Psoas muscle (tissue), 8 donors: ENCODE data around the gene LTBP1. TPM values are rescaled to one million over a fixed set of nuclear protein-coding genes. Genes with fewer than 3 reads are reported as not detected.

Experiments
- ATAC-seq, 4 donors: fragments of 200-7000 bp; cut with Tn5 transposase; one replicate each; pipeline ENCODE4 v1.9.1; 2020; ENCODE audit warnings: moderate library complexity in 3 of 4, mild to moderate bottlenecking in 2 of 4
- DNase-seq, 2 donors: peaks; one replicate each; pipeline ENCODE4 v3.0.0-alpha.2; 2020
- H3K27ac ChIP-seq: fragments of 200-600 bp; one replicate; pipeline ENCODE4 v1.8.0; 2022
- H3K27me3 ChIP-seq, 3 donors: fragments of 200-600 bp in 1 of 3; one replicate each; pipeline versions ENCODE4 v1.6.1 to v1.8.0; 2013 to 2022; ENCODE audit warnings: low read length in 2 of 3, mild to moderate bottlenecking in 2 of 3, moderate library complexity in 1 of 3; ENCODE audit not compliant: insufficient read depth in 3 of 3
- H3K36me3 ChIP-seq, 2 donors: fragments of 200-600 bp in 1 of 2; one replicate each; pipeline versions ENCODE4 v1.6.1 to v1.8.0; 2013 to 2022; ENCODE audit warnings: low read depth in 1 of 2, mild to moderate bottlenecking in 1 of 2, moderate library complexity in 1 of 2; ENCODE audit not compliant: insufficient read depth in 1 of 2
- H3K4me1 ChIP-seq: fragments of 200-600 bp; one replicate; pipeline ENCODE4 v1.8.0; 2022
- H3K4me3 ChIP-seq: fragments of 200-600 bp; one replicate; pipeline ENCODE4 v1.8.0; 2022; ENCODE audit warnings: mild to moderate bottlenecking
- H3K9me3 ChIP-seq: fragments of 200-600 bp; one replicate; pipeline ENCODE4 v1.8.0; 2022
- CTCF ChIP-seq: fragments of 200-600 bp; IDR thresholded peaks from one replicate; pipeline ENCODE4 v1.8.0; 2022; ENCODE audit warnings: antibody characterized with exemption
- WGBS, 3 donors: extraction: QIAGEN DNeasy Blood & Tissue Kit; methylation state at CpG; one replicate each; pipeline versions ENCODE4 v1.1.6 to v1.1.7; 2013; 5-methylcytosine and 5-hydroxymethylcytosine counted together
- intact Hi-C, 2 donors: fragments of 100-400 bp; cut with DNase I; formaldehyde crosslinking; loops; one replicate each; pipeline versions ENCODE4 v1.11.0 to v1.14.2; 2022
- polyA plus RNA-seq, 3 donors: library from polyadenylated mRNA; stranded (reverse); fragments of 200-250 nt; gene quantifications; one replicate each; pipeline ENCODE4 v1.2.3, GENCODE V29; 2013
- total RNA-seq, 4 donors: library from RNA; stranded (reverse); fragmentation: NEBNext Ultra II Directional in 2 of 4; extraction: Animal tissue kit (Norgen Biotek cat#: 25700) in 2 of 4; gene quantifications; one replicate each; pipeline versions ENCODE4 v1.2.1 to v1.2.4, GENCODE V29; 2021 to 2023
- donor health status: healthy with polysubstance abuse.
- donor health status: DM: no; HTN: no; CAD: no; lungs with moderate emphysema.
- donor health status: Bipolar disorder and iron deficiency.
- donor health status: healthy.
- donor health status: DM: yes; HTN: yes; CAD: no.
- donor health status: DM: no; HTN: no; CAD: no.
- donor health status: DM: no; HTN: no; CAD: no.
- donor health status: DM: yes; HTN: yes; CAD: no.

LTBP1 gene
- total and polyA plus RNA-seq, 7 donors, result 5.9 to 26.8 (median 9.5) TPM

GRCh38 chr2:32930436-32930835 is 16.3 kb upstream of the LTBP1 start:
- intact Hi-C loops, result no loop called here
- WGBS, 3 donors, result 81 to 88% (median 83%) methylated on average over 5 of the region's 5 CpGs
- H3K4me1 ChIP-seq, result no peaks in the 10 kb centered on the region
- DNase-seq (no peak), ATAC-seq (no peak)
- TF ChIP-seq CTCF, result no peak
- H3K9me3 ChIP-seq, result no peaks in the 10 kb centered on the region
- no peaks in the 10 kb centered on the region for H3K36me3 ChIP-seq
- H3K27me3 ChIP-seq, result no peaks in the 10 kb centered on the region
- H3K4me3 ChIP-seq, result no peak overlapping the region
- no peak overlapping the region for H3K27ac ChIP-seq

GRCh38 chr2:32931519-32931918 is 15.2 kb upstream of the LTBP1 start:
- 71 to 76% (median 75%) methylated on average over 2 of the region's 2 CpGs for WGBS, 3 donors
- no peaks in the 10 kb centered on the region for H3K9me3 ChIP-seq
- ATAC-seq (no peak), DNase-seq (no peak)
- intact Hi-C loops, result no loop called here
- H3K4me1 ChIP-seq, result no peaks in the 10 kb centered on the region
- H3K36me3 ChIP-seq, result no peaks in the 10 kb centered on the region
- no peaks in the 10 kb centered on the region for H3K27me3 ChIP-seq
- TF ChIP-seq CTCF, result no peak
- no peak overlapping the region for H3K4me3 ChIP-seq
- H3K27ac ChIP-seq, result no peak overlapping the region

GRCh38 chr2:32931945-32932709 is 14.6 kb upstream of the LTBP1 start:
- ATAC-seq (no peak), DNase-seq (no peak)
- no peak for TF ChIP-seq CTCF
- intact Hi-C loops, result no loop called here
- Histone ChIP-seq H3K4me3 (no peak overlapping the region), H3K27ac (no peak overlapping the region), H3K9me3 (no peaks in the 10 kb centered on the region), H3K36me3 (no peaks in the 10 kb centered on the region), H3K4me1 (no peaks in the 10 kb centered on the region), H3K27me3 (no peaks in the 10 kb centered on the region)
- 50 to 66% (median 59%) methylated on average over 12 of the region's 12 CpGs for WGBS, 3 donors

GRCh38 chr2:32932825-32933755 is 13.7 kb upstream of the LTBP1 start:
- Histone ChIP-seq H3K36me3 (no peaks in the 10 kb centered on the region), H3K27ac (no peak overlapping the region), H3K4me3 (no peak overlapping the region), H3K4me1 (no peaks in the 10 kb centered on the region), H3K27me3 (no peaks in the 10 kb centered on the region), H3K9me3 (no peaks in the 10 kb centered on the region)
- intact Hi-C loops, result no loop called here
- ATAC-seq, result no peak
- TF ChIP-seq CTCF, result no peak
- no peak for DNase-seq
- 82 to 86% (median 86%) methylated on average over 11 of the region's 11 CpGs for WGBS, 3 donors
